H9 (cell line): ENCODE results near the gene HOXD11. TPM values are rescaled to one million over a fixed set of nuclear protein-coding genes. Genes with fewer than 3 reads are reported as not detected.

Experiments
- DNase-seq: peaks from one replicate; pipeline ENCODE4 v3.0.0-alpha.2; 2017
- H2AFZ ChIP-seq: one replicate; pipeline ENCODE4 v1.6.1; 2013; ENCODE audit warnings: mild to moderate bottlenecking, low read length, control low read depth, moderate library complexity
- H2AK5ac ChIP-seq: 2 replicates; pipeline ENCODE4 v1.6.1; 2013; ENCODE audit warnings: low read length, control low read depth, mixed read lengths; ENCODE audit not compliant: insufficient read length
- H2BK120ac ChIP-seq: one replicate; pipeline ENCODE4 v1.6.1; 2013; ENCODE audit warnings: low read depth, mild to moderate bottlenecking, low read length, control low read depth, inconsistent platforms; ENCODE audit not compliant: poor library complexity, severe bottlenecking
- H2BK12ac ChIP-seq: 2 replicates; pipeline ENCODE4 v1.6.1; 2013; ENCODE audit warnings: low read length, control low read depth, mixed read lengths, low read depth; ENCODE audit not compliant: insufficient read length
- H2BK15ac ChIP-seq: 2 replicates; pipeline ENCODE4 v1.6.1; 2013; ENCODE audit warnings: low read depth, low read length, control low read depth
- H2BK20ac ChIP-seq: one replicate; pipeline ENCODE4 v1.6.1; 2013; ENCODE audit warnings: low read depth, mild to moderate bottlenecking, low read length, control low read depth, inconsistent platforms; ENCODE audit not compliant: poor library complexity, severe bottlenecking
- H2BK5ac ChIP-seq: 2 replicates; pipeline ENCODE4 v1.6.1; 2013; ENCODE audit warnings: low read length, control low read depth, mixed read lengths; ENCODE audit not compliant: insufficient read length
- H3K14ac ChIP-seq: 2 replicates; pipeline ENCODE4 v1.6.1; 2013; ENCODE audit warnings: low read length, control low read depth; ENCODE audit not compliant: insufficient read depth
- H3K18ac ChIP-seq: 2 replicates; pipeline ENCODE4 v1.6.1; 2013; ENCODE audit warnings: low read depth, mild to moderate bottlenecking, mixed read lengths, low read length, control low read depth; ENCODE audit not compliant: insufficient read length
- H3K23ac ChIP-seq: 2 replicates; pipeline ENCODE4 v1.6.1; 2013; ENCODE audit warnings: low read length, control low read depth, mixed read lengths, low read depth; ENCODE audit not compliant: insufficient read length
- H3K23me2 ChIP-seq: 2 replicates; pipeline ENCODE4 v1.6.1; 2013; ENCODE audit warnings: low read depth, mild to moderate bottlenecking, mixed read lengths, low read length, control low read depth; ENCODE audit not compliant: insufficient read length, poor library complexity, severe bottlenecking
- H3K27ac ChIP-seq: 2 replicates; pipeline ENCODE4 v1.5.1; 2013; ENCODE audit warnings: low read length, control low read depth, mixed read lengths, low read depth; ENCODE audit not compliant: insufficient read length
- H3K27me3 ChIP-seq: 2 replicates; pipeline ENCODE4 v1.6.1; 2013; ENCODE audit warnings: low read length, control low read depth, inconsistent platforms; ENCODE audit not compliant: insufficient read depth
- H3K4ac ChIP-seq: 2 replicates; pipeline ENCODE4 v1.6.1; 2013; ENCODE audit warnings: low read depth, mild to moderate bottlenecking, control low read depth, inconsistent platforms, low read length, moderate library complexity
- H3K4me1 ChIP-seq: 2 replicates; pipeline ENCODE4 v1.6.1; 2013; ENCODE audit warnings: low read length, control low read depth, inconsistent platforms; ENCODE audit not compliant: insufficient read depth
- H3K4me2 ChIP-seq: 2 replicates; pipeline ENCODE4 v1.6.1; 2013; ENCODE audit warnings: low read length, control low read depth, mixed read lengths; ENCODE audit not compliant: insufficient read length, insufficient read depth
- H3K56ac ChIP-seq: 2 replicates; pipeline ENCODE4 v1.6.1; 2013; ENCODE audit warnings: low read depth, mild to moderate bottlenecking, mixed read lengths, low read length, control low read depth; ENCODE audit not compliant: insufficient read length
- H3K79me1 ChIP-seq: 2 replicates; pipeline ENCODE4 v1.6.1; 2013; ENCODE audit warnings: low read depth, mild to moderate bottlenecking, moderate library complexity, low read length, control low read depth, inconsistent platforms; ENCODE audit not compliant: insufficient read depth, poor library complexity, severe bottlenecking
- H3K79me2 ChIP-seq: 2 replicates; pipeline ENCODE4 v1.6.1; 2013; ENCODE audit warnings: low read length, control low read depth, inconsistent platforms; ENCODE audit not compliant: insufficient read depth
- H3K9ac ChIP-seq: 2 replicates; pipeline ENCODE4 v1.6.1; 2013; ENCODE audit warnings: low read length, control low read depth, mixed read lengths; ENCODE audit not compliant: insufficient read length; ENCODE audit errors: extremely low read depth
- H3K9me3 ChIP-seq: one replicate; pipeline ENCODE4 v1.6.1; 2013; ENCODE audit warnings: low read depth, low read length, inconsistent platforms; ENCODE audit not compliant: control insufficient read depth
- H3T11ph ChIP-seq: one replicate; pipeline ENCODE4 v1.6.1; 2013; ENCODE audit warnings: mild to moderate bottlenecking, low read length, control low read depth, inconsistent platforms
- H4K20me1 ChIP-seq: one replicate; pipeline ENCODE4 v1.6.1; 2013; ENCODE audit not compliant: control insufficient read depth, insufficient read length, insufficient read depth
- H4K5ac ChIP-seq: 2 replicates; pipeline ENCODE4 v1.6.1; 2013; ENCODE audit warnings: low read depth, mild to moderate bottlenecking, mixed read lengths, low read length, control low read depth; ENCODE audit not compliant: insufficient read length
- H4K8ac ChIP-seq: replicated peaks from 2 replicates; pipeline ENCODE4 v1.6.1; 2013; ENCODE audit warnings: low read length, control low read depth, mixed read lengths, low read depth; ENCODE audit not compliant: insufficient read length
- H4K91ac ChIP-seq: 2 replicates; pipeline ENCODE4 v1.6.1; 2013; ENCODE audit warnings: low read depth, mild to moderate bottlenecking, moderate library complexity, mixed read lengths, low read length, control low read depth; ENCODE audit not compliant: insufficient read length
- H3K27ac Mint-ChIP-seq, 3 experiments: 2 replicates in 2 of 3; 3 replicates in 1 of 3; pipeline ENCODE4 v1.8.0; 2020 to 2021; ENCODE audit warnings: mixed read lengths in 3 of 3, mild to moderate bottlenecking in 1 of 3, moderate library complexity in 1 of 3
- H3K27me3 Mint-ChIP-seq: 2 replicates; pipeline ENCODE4 v1.8.0; 2021; ENCODE audit warnings: low read depth, mild to moderate bottlenecking, moderate library complexity, mixed read lengths
- H3K36me3 Mint-ChIP-seq, 3 experiments: 2 replicates in 2 of 3; 3 replicates in 1 of 3; pipeline ENCODE4 v1.8.0; 2020 to 2021; ENCODE audit warnings: low read depth in 3 of 3, mixed read lengths in 3 of 3; ENCODE audit not compliant: insufficient read depth in 1 of 3
- H3K4me1 Mint-ChIP-seq, 2 experiments: 2 replicates each; pipeline ENCODE4 v1.8.0; 2020; ENCODE audit warnings: mixed read lengths in 2 of 2
- H3K4me3 Mint-ChIP-seq, 2 experiments: 2 replicates in 1 of 2; 3 replicates in 1 of 2; pipeline ENCODE4 v1.8.0; 2020 to 2021; ENCODE audit warnings: mild to moderate bottlenecking in 2 of 2, mixed read lengths in 2 of 2, moderate library complexity in 1 of 2
- H3K9me3 Mint-ChIP-seq, 2 experiments: 2 replicates in 1 of 2; 3 replicates in 1 of 2; pipeline ENCODE4 v1.8.0; 2020; ENCODE audit warnings: mild to moderate bottlenecking in 2 of 2, mixed read lengths in 2 of 2, moderate library complexity in 1 of 2
- WGBS: extraction: QIAGEN DNeasy Blood & Tissue Kit; methylation state at CpG from one replicate; pipeline ENCODE4 v1.1.7; 2013; ENCODE audit warnings: missing lambda C conversion rate, low lambda C conversion rate, mixed read lengths; ENCODE audit not compliant: insufficient read length; ENCODE audit errors: extremely low coverage; 5-methylcytosine and 5-hydroxymethylcytosine counted together
- total RNA-seq: library from RNA; stranded (reverse); gene quantifications from 2 replicates; pipeline ENCODE4 v1.2.1, GENCODE V29; 2021
- TF ChIP-seq, protein P1 (sequence below): fragments of 200-600 bp; sonication (generic); conservative IDR thresholded peaks from 3 replicates; pipeline ENCODE4 v1.8.0; 2021; ENCODE audit warnings: antibody characterized with exemption, mild to moderate bottlenecking

Gene HOXD11
- total RNA-seq, 1 experiment from 2014 or later: not detected

DNA sequence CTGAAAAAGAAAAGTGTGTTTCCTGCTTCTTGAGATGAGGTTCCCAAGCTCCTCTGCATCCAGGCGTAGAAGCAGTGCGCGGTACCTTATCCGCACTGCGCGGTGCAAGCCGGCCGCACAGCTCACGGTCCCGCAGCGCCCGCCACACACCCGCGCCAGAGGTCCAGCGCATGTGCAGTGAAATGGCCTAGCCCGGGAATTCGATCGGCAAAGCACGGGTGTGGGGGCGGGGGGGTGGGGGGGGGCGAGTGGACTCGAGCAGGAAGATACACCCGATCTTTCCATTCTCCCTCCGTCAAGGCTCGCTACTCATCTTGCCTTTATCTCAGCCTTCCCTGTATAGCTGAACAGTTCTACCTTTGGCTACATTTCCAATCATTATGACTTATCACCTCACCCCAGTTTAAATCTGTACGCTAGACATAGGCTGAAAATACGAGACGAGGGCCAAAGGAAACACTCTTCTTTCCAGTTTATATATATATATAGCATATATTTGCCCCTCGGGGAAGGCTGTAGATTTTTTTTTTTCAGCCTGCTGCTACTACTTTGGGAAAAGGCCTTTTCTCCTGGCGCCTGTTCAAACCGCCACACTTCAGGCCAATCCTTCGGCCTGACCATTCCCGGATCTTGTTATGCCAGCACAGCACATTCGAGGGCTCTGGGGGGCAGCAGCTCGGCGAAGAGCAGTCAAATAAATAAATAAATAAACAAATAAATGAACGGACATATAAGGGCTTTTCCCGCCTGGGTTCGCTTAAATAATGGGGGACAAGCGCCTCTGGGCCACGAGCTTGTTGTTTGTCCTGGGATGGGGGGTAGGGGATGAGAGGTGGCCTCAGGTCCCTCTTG lies 32.8 kb downstream of the HOXD11 start:
- Histone ChIP-seq H3K27me3 (peaks cover 85% of the 10 kb centered on the region), H2AK5ac (no peak overlapping the region), H2AFZ (no peak overlapping the region), H2BK120ac (no peak overlapping the region), H3K9ac (no peak overlapping the region), H4K5ac (no peak overlapping the region), H4K91ac (no peak overlapping the region), H3K79me1 (no peaks in the 10 kb centered on the region), H2BK20ac (no peak overlapping the region), H3K23me2 (peaks cover 8% of the 10 kb centered on the region), H2BK5ac (no peak overlapping the region), H4K8ac (no peak overlapping the region), H3K23ac (no peak overlapping the region), H3K18ac (no peak overlapping the region), H3K4ac (no peak overlapping the region), H2BK15ac (no peak overlapping the region), H3K4me2 (peak overlapping the region; percentile 30), H3K14ac (no peak overlapping the region), H2BK12ac (no peak overlapping the region), H3K56ac (no peak overlapping the region), H4K20me1 (no peaks in the 10 kb centered on the region), H3K9me3 (no peaks in the 10 kb centered on the region), H3K4me1 (no peaks in the 10 kb centered on the region; the same call in 1 of the 2 replicates), H3T11ph (no peak overlapping the region), H3K79me2 (no peaks in the 10 kb centered on the region), H3K27ac (no peak overlapping the region)
- Mint-ChIP-seq H3K4me1 (peaks cover 2 to 11% of the 10 kb centered on the region in 2 experiments; a peak in 3 of 4 replicates), H3K9me3 (peaks cover 0 to 6% of the 10 kb centered on the region in 2 experiments; a peak in 4 of 5 replicates), H3K4me3 (peak overlapping the region in 1 of 2 experiments; percentile 60; a peak in 2 of 5 replicates), H3K27me3 (peaks cover 98% of the 10 kb centered on the region), H3K27ac (no peak overlapping the region), H3K36me3 (no peaks in the 10 kb centered on the region)
- no CpG with 5 or more reads among the region's 41 CpGs for WGBS
- TF ChIP-seq, protein P1, sequence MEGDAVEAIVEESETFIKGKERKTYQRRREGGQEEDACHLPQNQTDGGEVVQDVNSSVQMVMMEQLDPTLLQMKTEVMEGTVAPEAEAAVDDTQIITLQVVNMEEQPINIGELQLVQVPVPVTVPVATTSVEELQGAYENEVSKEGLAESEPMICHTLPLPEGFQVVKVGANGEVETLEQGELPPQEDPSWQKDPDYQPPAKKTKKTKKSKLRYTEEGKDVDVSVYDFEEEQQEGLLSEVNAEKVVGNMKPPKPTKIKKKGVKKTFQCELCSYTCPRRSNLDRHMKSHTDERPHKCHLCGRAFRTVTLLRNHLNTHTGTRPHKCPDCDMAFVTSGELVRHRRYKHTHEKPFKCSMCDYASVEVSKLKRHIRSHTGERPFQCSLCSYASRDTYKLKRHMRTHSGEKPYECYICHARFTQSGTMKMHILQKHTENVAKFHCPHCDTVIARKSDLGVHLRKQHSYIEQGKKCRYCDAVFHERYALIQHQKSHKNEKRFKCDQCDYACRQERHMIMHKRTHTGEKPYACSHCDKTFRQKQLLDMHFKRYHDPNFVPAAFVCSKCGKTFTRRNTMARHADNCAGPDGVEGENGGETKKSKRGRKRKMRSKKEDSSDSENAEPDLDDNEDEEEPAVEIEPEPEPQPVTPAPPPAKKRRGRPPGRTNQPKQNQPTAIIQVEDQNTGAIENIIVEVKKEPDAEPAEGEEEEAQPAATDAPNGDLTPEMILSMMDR: no peak
- peak; percentile 25 for DNase-seq
